22Rv1 (cell line): ENCODE data around the gene DNHD1.

Experiments
- H3K27ac ChIP-seq: fragments of 450-650 bp; 2 replicates; pipeline ENCODE4 v1.5.1; 2017
- ZFX ChIP-seq: fragments of 450-650 bp; IDR thresholded peaks from 2 replicates; pipeline ENCODE4 v1.6.1; 2017; ENCODE audit warnings: antibody characterized with exemption, borderline replicate concordance
- TF ChIP-seq, protein P1 (sequence below): fragments of 450-650 bp; IDR thresholded peaks from 2 replicates; pipeline ENCODE4 v1.5.1; 2017; ENCODE audit warnings: mild to moderate bottlenecking

The DNHD1 gene

DNA sequence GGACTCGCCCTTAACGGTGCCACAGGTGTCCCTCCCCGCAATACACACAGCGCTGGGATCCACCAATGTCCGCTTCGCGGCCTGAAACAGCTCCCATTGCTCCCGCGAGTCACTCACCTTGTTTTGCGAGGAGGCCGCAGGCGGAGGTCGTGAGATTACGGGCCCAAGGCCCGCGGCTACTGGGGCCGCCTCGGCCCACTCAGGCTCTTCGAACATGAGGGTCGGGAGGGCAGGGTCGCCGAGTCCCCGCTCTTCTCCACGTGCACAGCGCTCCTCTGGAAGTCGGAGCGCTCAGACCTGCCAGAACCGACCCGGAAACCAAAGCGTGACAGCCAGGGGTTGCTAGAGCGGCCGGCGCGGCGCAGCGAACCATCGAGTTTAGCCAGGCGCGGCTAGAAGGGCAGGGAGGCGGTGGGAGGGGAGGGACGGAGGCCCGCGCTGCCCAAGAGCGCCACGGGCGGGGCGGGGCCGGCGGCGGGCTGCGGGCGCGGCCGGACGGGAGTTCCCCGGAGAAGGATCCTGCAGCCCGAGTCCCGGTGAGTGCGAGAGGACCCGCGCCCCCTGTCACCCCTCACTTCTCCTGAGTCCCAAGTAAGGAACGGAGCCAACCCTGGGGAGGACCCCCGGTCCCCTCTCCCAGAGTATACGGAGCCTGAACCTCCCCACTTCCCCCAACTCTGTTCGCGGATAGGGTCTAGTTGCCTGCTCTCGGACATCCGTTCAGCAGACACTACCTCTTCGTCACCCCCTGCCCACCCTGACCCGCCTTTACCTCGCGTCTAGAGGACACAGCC lies 106.4 kb downstream of the DNHD1 start, which contains the start of the genes ILK and RRP8:
Gene ILK (plus strand): TSS at position 488 of the 794 bp plus-strand sequence. CDS start 498 bp downstream, outside the sequence.
Gene RRP8 (minus strand): TSS at position 330 of the 794 bp plus-strand sequence. CDS start 114 bp downstream, at position 216.
- peak within 1 kb of the TSS; percentile 62 for H3K27ac ChIP-seq
- TF ChIP-seq ZFX: no peak
- TF ChIP-seq, protein P1, sequence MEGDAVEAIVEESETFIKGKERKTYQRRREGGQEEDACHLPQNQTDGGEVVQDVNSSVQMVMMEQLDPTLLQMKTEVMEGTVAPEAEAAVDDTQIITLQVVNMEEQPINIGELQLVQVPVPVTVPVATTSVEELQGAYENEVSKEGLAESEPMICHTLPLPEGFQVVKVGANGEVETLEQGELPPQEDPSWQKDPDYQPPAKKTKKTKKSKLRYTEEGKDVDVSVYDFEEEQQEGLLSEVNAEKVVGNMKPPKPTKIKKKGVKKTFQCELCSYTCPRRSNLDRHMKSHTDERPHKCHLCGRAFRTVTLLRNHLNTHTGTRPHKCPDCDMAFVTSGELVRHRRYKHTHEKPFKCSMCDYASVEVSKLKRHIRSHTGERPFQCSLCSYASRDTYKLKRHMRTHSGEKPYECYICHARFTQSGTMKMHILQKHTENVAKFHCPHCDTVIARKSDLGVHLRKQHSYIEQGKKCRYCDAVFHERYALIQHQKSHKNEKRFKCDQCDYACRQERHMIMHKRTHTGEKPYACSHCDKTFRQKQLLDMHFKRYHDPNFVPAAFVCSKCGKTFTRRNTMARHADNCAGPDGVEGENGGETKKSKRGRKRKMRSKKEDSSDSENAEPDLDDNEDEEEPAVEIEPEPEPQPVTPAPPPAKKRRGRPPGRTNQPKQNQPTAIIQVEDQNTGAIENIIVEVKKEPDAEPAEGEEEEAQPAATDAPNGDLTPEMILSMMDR: no peak

DNA sequence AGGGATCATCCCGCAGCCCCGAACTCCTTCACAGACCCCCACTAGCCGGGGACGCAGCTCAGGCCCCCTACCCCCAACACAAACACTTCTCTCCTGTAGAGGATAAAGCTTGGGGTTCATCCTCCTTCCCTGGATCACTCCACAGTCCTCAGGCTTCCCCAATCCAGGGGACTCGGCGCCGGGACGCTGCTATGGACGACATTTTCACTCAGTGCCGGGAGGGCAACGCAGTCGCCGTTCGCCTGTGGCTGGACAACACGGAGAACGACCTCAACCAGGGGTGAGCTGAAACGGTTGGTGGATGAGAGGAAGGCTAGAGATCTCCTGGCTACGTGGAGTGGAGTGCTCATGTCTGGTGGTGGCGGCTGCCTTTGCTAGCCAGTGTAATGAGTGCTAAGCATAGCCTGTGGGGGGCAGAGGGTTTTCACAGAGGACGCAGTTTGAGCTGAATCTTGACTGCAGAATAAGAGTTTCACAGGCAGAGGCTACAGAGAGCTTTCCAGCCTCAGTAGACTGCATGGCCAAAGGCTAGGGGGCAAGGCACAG lies 107.1 kb downstream of the DNHD1 start:
- TF ChIP-seq, protein P1: no peak; the same call in 1 of the 2 replicates
- TF ChIP-seq ZFX: no peak
- H3K27ac ChIP-seq: peak overlapping the region; percentile 62

DNA sequence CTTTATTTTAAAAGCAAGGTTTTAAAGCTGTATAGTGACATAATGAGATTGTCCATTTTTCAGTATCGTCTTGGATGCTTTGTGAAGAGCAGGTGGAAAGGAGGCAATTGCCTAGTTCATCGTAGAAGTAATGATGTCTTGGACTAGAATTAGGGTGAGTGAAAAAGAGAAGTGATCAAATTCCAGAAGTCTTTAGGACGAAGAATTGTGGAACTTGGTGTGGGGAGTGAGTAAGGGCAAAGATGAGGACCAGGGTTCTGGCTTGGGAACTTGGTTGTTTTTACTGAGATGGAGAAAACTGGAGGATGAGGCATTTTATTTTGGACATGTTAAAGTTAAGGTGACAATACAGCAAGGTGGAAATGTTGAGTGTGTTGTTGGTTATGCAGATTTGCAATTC lies 107.7 kb downstream of the DNHD1 start:
- no peak for TF ChIP-seq ZFX
- TF ChIP-seq, protein P1: no peak
- H3K27ac ChIP-seq: peak overlapping the region; percentile 62

DNA sequence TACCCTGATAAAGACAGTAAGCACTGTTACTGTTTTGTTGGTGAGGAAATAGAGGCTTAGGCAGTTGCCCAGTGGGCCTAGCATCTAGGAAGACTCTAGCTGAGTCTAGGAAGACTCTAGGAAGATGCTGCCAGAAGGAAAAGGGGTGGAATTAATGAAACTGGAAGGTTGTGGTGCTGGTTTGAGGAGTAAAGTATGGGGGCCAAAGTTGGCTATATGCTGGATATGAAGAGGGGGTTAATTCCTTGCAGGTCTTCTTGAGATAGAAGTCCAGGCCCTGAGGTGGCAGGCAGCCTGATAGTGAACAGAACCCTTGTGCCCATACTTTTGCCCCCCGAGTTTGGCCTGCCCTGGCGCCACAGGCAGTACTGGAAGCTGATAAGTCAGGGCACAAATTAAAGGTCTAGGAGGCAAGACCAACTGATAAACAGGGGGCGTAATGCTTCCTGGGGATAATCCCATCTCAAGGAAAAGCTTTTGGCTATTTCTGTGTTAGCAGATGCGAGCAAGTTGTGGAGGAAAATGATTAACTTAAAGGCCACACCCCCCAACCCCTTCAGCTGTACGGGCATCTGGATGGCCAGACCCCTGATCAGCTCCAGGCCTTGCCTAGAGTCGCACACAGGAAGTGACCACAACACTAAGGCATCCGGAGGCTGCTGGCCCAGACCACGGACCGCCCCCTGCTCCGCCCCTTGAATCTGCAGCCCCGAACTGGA lies 109.5 kb downstream of the DNHD1 start:
- no peak for TF ChIP-seq ZFX
- TF ChIP-seq, protein P1: no peak
- H3K27ac ChIP-seq: peak overlapping the region; percentile 72

DNA sequence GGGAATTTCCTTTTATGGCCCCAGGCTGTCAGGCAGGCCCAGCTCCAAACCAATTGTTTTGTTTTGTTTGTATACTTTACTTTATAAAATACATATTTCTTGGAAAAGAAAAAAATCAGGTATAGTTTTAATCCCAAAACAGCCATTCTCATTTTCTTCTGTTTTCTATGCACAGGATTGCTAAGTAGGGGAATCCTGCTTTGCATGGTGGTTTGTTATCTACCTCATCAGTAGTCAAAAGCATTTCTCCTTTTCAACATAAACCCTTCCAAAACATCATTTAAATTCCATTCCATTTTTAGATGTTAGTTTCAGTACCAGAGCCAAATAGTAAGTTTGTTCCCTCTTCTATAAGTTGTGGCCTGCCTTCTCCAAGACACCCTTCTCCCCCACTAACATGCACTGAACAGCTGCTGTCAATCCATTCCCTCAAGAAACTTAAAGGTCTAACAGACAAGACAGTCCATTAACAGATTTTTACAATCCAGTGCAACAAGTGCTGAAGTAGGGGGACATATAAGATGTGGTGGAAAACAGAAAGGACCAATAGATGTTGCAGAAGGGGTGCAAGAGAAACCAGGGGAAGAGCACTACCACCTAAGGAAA lies 110.2 kb downstream of the DNHD1 start:
- H3K27ac ChIP-seq: peak overlapping the region; percentile 72
- TF ChIP-seq, protein P1: no peak
- no peak for TF ChIP-seq ZFX

DNA sequence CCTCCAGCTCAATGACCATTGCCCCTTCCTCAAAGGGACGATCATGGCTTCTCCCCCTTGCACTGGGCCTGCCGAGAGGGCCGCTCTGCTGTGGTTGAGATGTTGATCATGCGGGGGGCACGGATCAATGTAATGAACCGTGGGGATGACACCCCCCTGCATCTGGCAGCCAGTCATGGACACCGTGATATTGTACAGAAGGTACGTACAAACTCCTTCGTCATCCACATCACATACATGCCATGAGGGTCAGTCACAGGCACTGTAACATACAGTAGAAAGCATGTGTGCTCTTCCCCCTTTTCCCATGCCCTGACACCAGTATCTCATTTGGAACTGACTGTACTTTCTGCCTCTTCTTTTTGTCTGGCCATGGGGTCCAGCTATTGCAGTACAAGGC lies 110.9 kb downstream of the DNHD1 start:
- H3K27ac ChIP-seq: peak overlapping the region; percentile 72
- TF ChIP-seq, protein P1: no peak
- TF ChIP-seq ZFX: no peak
